DLD1 (cell line): ENCODE measurements around the gene SLC38A1.
"Not testable (repeated sequence)": the region's sequence is repeated elsewhere in the genome, so short reads cannot be mapped to it uniquely, and the experiment has no call there.

ENCODE experiments used
- in situ Hi-C: cut with HindIII; loops from 2 replicates; pipeline ENCODE4 v1.10.0; 2017; ENCODE audit warnings: low sequenced_read_pairs

SLC38A1 gene

GRCh38 chr12:46174061-46174662 lies 94.7 kb downstream of the SLC38A1 start:
- in situ Hi-C loops = no loop called here

- in situ Hi-C loops = no loop called here
These were observed 100.4 kb downstream of the SLC38A1 start for GRCh38 chr12:46168426-46168825.

GRCh38 chr12:46167412-46167811 lies 101.4 kb downstream of the SLC38A1 start:
- in situ Hi-C loops = no loop called here

- in situ Hi-C loops = no loop called here
These were observed 103.7 kb downstream of the SLC38A1 start for GRCh38 chr12:46165191-46165590.

- in situ Hi-C loops = no loop called here
These were observed 104.6 kb downstream of the SLC38A1 start for GRCh38 chr12:46164186-46164761.

GRCh38 chr12:46162549-46163076 lies 106.2 kb downstream of the SLC38A1 start:
- in situ Hi-C loops = not testable (repeated sequence)

GRCh38 chr12:46160981-46161690 lies 107.7 kb downstream of the SLC38A1 start:
- in situ Hi-C loops = no loop called here

GRCh38 chr12:46160101-46160980 lies 108.5 kb downstream of the SLC38A1 start:
- in situ Hi-C loops = no loop called here

- in situ Hi-C loops = no loop called here
These were observed 109.4 kb downstream of the SLC38A1 start for GRCh38 chr12:46159309-46159901.

- in situ Hi-C loops = no loop called here
These were observed 110.3 kb downstream of the SLC38A1 start for GRCh38 chr12:46158501-46158900.

- in situ Hi-C loops = no loop called here
These were observed 114.4 kb downstream of the SLC38A1 start for GRCh38 chr12:46154221-46154985.

GRCh38 chr12:46153268-46153872 lies 115.5 kb downstream of the SLC38A1 start:
- in situ Hi-C loops = no loop called here

- in situ Hi-C loops = no loop called here
These were observed 116.4 kb downstream of the SLC38A1 start for GRCh38 chr12:46152456-46152855.

- in situ Hi-C loops = no loop called here
These were observed 118.1 kb downstream of the SLC38A1 start for GRCh38 chr12:46150735-46151134.

- in situ Hi-C loops = no loop called here
These were observed 118.9 kb downstream of the SLC38A1 start for GRCh38 chr12:46149905-46150304.

- in situ Hi-C loops = no loop called here
These were observed 119.8 kb downstream of the SLC38A1 start for GRCh38 chr12:46149079-46149464.

GRCh38 chr12:46148327-46149078 lies 120.3 kb downstream of the SLC38A1 start:
- in situ Hi-C loops = no loop called here

- in situ Hi-C loops = no loop called here
These were observed 121.7 kb downstream of the SLC38A1 start for GRCh38 chr12:46147144-46147543.

- in situ Hi-C loops = no loop called here
These were observed 123.0 kb downstream of the SLC38A1 start for GRCh38 chr12:46145881-46146280.
